Activated T-helper 2 cell treated with anti-CD3 and anti-CD28 coated beads, Interferon-gamma antibody, Interleukin-2, Interleukin-4, amounts not matched to agents 10 μg/mL and 5 μg/mL and 100 μg/mL, durations not matched to agents 14 hours and 24 hours and 36 hours (primary cell): ENCODE data around the gene ZBTB20. TPM values are rescaled to one million over a fixed set of nuclear protein-coding genes. Genes with fewer than 3 reads are reported as not detected.

Experiments
- DNase-seq: peaks from one replicate; pipeline ENCODE4 v3.0.0; 2021; ENCODE audit warnings: low spot score
- H3K27ac Mint-ChIP-seq: one replicate; pipeline ENCODE4 v1.8.0; 2021; ENCODE audit warnings: mixed read lengths
- H3K27me3 Mint-ChIP-seq: one replicate; pipeline ENCODE4 v1.8.0; 2021; ENCODE audit warnings: low read depth, mixed read lengths
- H3K36me3 Mint-ChIP-seq: one replicate; pipeline ENCODE4 v1.8.0; 2021; ENCODE audit warnings: low read depth, mixed read lengths
- H3K4me1 Mint-ChIP-seq: one replicate; pipeline ENCODE4 v1.8.0; 2021; ENCODE audit warnings: low read depth, mixed read lengths
- H3K4me3 Mint-ChIP-seq: one replicate; pipeline ENCODE4 v1.8.0; 2021; ENCODE audit warnings: low read depth, mild to moderate bottlenecking, moderate library complexity, mixed read lengths
- H3K9me3 Mint-ChIP-seq: one replicate; pipeline ENCODE4 v1.8.0; 2021; ENCODE audit warnings: mixed read lengths
- intact Hi-C: fragments of 100-400 bp; cut with micrococcal nuclease; formaldehyde crosslinking; loops from one replicate; pipeline ENCODE4 v1.15.1; 2023
- total RNA-seq: library from RNA; stranded (reverse); gene quantifications from 2 replicates; pipeline ENCODE4 v1.2.3, GENCODE V29; 2022

The ZBTB20 gene
- total RNA-seq, 1 donor from 2014 or later = 3.3 TPM

- peaks cover 15% of the 10 kb centered on the region for H3K4me1 Mint-ChIP-seq
- H3K36me3 Mint-ChIP-seq = no peaks in the 10 kb centered on the region
- H3K4me3 Mint-ChIP-seq = no peak overlapping the region
- H3K9me3 Mint-ChIP-seq = no peaks in the 10 kb centered on the region
- intact Hi-C loops = no loop called here
- H3K27ac Mint-ChIP-seq = no peak overlapping the region
- no peak for DNase-seq
- H3K27me3 Mint-ChIP-seq = peaks cover 19% of the 10 kb centered on the region
These were observed 647.1 kb downstream of the ZBTB20 start for GRCh38 chr3:114499976-114500375.

GRCh38 chr3:114498539-114499370 lies 648.3 kb downstream of the ZBTB20 start:
- Mint-ChIP-seq H3K27me3 (peaks cover 15% of the 10 kb centered on the region), H3K27ac (no peak overlapping the region), H3K9me3 (no peaks in the 10 kb centered on the region), H3K36me3 (no peaks in the 10 kb centered on the region), H3K4me3 (no peak overlapping the region), H3K4me1 (peaks cover 15% of the 10 kb centered on the region)
- DNase-seq = no peak
- intact Hi-C loops = no loop called here

GRCh38 chr3:114496874-114497273 lies 650.2 kb downstream of the ZBTB20 start:
- Mint-ChIP-seq H3K4me3 (no peak overlapping the region), H3K27ac (no peak overlapping the region), H3K9me3 (no peaks in the 10 kb centered on the region), H3K36me3 (no peaks in the 10 kb centered on the region), H3K4me1 (peaks cover 12% of the 10 kb centered on the region), H3K27me3 (peaks cover 9% of the 10 kb centered on the region)
- DNase-seq = no peak
- intact Hi-C loops = no loop called here

- H3K27ac Mint-ChIP-seq = no peak overlapping the region
- H3K27me3 Mint-ChIP-seq = peaks cover 9% of the 10 kb centered on the region
- H3K9me3 Mint-ChIP-seq = no peaks in the 10 kb centered on the region
- no peak for DNase-seq
- H3K4me1 Mint-ChIP-seq = peaks cover 10% of the 10 kb centered on the region
- no peaks in the 10 kb centered on the region for H3K36me3 Mint-ChIP-seq
- H3K4me3 Mint-ChIP-seq = no peak overlapping the region
- intact Hi-C loops = no loop called here
These were observed 650.6 kb downstream of the ZBTB20 start for GRCh38 chr3:114496466-114496865.

DNA sequence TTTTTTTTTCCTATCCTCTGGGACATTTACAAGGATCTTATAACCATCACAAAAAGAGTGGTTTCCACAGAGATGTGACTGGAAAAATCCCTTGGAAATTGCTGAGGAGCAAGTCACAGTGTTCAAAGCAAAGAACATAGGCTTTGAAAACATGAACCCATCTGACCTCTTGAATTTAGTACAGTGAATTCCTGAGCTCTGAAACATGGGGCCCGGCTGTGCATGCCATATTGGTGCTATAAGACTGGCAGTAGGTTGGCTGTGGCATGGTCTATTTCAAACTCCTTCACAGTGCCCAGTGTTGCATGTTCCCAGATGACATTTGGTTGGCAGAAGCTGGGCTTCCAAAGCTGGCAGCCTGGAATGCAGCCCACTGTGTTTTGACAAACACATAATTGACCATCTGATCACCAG lies 651.1 kb downstream of the ZBTB20 start:
- Mint-ChIP-seq H3K9me3 (no peaks in the 10 kb centered on the region), H3K4me3 (no peak overlapping the region), H3K27ac (no peak overlapping the region), H3K4me1 (peaks cover 10% of the 10 kb centered on the region), H3K36me3 (no peaks in the 10 kb centered on the region), H3K27me3 (peaks cover 9% of the 10 kb centered on the region)
- intact Hi-C loops = no loop called here
- DNase-seq = no peak

DNA sequence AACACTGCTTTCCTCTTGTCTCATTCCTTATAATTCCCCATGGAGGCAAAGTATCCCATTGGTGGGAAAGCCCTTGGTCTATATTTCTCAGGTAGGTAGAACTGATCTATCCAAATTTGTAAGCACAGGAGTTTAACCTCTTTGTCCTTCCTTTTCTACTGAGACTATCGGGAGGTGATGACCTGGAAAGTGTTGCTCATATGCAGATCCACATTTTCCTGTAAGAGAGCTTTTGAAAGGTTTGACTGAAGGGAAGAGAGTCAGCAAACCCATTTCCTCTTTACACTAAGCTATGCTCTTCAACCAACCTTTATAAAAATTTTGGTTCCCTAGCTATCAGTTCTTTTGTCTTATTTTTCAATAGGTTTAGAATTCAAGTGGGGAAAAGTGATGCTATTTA lies 652.6 kb downstream of the ZBTB20 start:
- H3K27me3 Mint-ChIP-seq = peaks cover 8% of the 10 kb centered on the region
- intact Hi-C loops = no loop called here
- DNase-seq = no peak
- H3K36me3 Mint-ChIP-seq = no peaks in the 10 kb centered on the region
- H3K4me3 Mint-ChIP-seq = no peak overlapping the region
- no peak overlapping the region for H3K27ac Mint-ChIP-seq
- peaks cover under 1% of the 10 kb centered on the region for H3K4me1 Mint-ChIP-seq
- H3K9me3 Mint-ChIP-seq = no peaks in the 10 kb centered on the region

DNA sequence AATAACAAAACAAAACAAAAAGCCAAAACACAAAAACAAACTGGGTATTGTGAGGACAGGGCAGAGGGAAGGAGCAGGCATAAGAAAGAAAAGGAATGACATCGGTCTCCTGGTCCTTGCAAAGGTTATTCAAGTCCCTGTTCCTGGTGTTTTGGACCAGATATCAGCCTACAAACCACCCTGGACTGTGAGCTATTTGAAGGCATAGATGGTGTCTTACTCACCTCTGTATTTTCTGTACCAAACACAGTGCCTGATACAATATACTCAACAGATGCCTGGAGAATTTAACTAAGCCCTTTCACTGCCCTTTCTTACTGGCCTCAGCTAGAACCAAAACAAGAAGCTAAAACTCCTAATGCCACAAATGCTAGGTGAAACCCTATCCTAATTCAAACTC lies 656.3 kb downstream of the ZBTB20 start:
- Mint-ChIP-seq H3K27ac (no peak overlapping the region), H3K27me3 (no peaks in the 10 kb centered on the region), H3K9me3 (no peaks in the 10 kb centered on the region), H3K36me3 (no peaks in the 10 kb centered on the region), H3K4me1 (no peaks in the 10 kb centered on the region), H3K4me3 (no peak overlapping the region)
- DNase-seq = no peak
- intact Hi-C loops = no loop called here

DNA sequence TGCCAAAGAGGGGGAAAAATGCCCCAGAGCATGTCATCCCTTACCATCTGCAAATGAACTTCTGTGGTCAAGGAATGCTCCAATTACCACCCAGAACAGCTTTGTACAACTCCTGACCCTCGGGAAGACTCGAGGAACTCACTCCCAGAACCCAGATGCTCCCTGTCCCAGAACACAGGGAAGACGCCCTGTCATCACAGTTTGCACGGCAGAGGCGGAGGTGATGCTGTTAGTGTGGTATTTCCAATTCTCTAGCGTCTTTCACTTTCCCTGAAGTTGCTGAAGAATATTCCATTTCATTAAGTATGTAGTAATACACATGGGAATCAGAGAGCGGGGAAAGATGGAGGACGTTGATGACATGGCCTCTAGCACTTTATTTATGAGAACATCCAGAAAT lies 659.6 kb downstream of the ZBTB20 start:
- Mint-ChIP-seq H3K27ac (no peak overlapping the region), H3K9me3 (no peaks in the 10 kb centered on the region), H3K4me3 (no peak overlapping the region), H3K4me1 (no peaks in the 10 kb centered on the region), H3K27me3 (no peaks in the 10 kb centered on the region), H3K36me3 (no peaks in the 10 kb centered on the region)
- intact Hi-C loops = no loop called here
- DNase-seq = no peak

DNA sequence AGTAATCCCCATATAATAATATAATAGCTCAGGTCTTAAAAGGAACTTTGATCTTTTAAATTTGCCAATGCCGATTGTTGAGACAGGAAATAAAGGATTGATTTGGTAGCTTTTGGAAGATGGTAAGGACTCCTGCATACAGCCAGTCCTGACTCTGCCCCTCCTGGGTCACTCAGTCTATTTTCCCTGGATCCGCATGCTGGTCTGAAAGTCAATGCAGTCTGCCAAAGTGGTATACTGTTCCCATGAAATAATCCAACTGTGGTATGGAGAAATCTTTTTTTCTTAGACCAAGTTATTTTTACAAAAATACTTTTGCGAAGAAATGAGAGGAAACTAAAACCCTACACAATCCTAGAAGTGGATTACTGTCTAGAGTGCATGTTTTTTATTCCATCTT lies 662.2 kb downstream of the ZBTB20 start:
- no peak overlapping the region for H3K27ac Mint-ChIP-seq
- DNase-seq = no peak
- no peaks in the 10 kb centered on the region for H3K36me3 Mint-ChIP-seq
- no peaks in the 10 kb centered on the region for H3K9me3 Mint-ChIP-seq
- H3K27me3 Mint-ChIP-seq = no peaks in the 10 kb centered on the region
- no peak overlapping the region for H3K4me3 Mint-ChIP-seq
- intact Hi-C loops = no loop called here
- H3K4me1 Mint-ChIP-seq = peaks cover 10% of the 10 kb centered on the region

DNA sequence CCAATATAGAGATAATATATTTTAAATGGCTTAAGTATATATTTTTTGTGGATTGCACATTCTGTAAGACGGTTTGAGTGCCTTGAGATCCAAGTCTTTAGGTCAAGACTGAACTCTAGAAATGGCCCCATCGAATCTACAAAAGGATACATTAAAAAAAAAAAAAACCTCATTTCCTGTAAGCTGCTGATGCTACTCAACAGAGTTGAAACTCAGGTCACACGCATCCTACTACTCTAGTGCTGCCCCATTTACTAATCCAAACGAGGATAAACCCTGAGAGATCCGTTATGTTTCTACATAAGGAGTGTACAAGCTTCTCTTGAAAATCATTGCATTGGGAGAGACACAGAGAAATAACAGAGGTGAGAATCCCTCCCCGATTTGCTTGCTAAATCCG lies 666.0 kb downstream of the ZBTB20 start:
- H3K4me3 Mint-ChIP-seq = no peak overlapping the region
- peaks cover 1% of the 10 kb centered on the region for H3K27me3 Mint-ChIP-seq
- no peak for DNase-seq
- no peak overlapping the region for H3K27ac Mint-ChIP-seq
- intact Hi-C loops = no loop called here
- H3K36me3 Mint-ChIP-seq = no peaks in the 10 kb centered on the region
- H3K9me3 Mint-ChIP-seq = no peaks in the 10 kb centered on the region
- H3K4me1 Mint-ChIP-seq = peaks cover 10% of the 10 kb centered on the region

DNA sequence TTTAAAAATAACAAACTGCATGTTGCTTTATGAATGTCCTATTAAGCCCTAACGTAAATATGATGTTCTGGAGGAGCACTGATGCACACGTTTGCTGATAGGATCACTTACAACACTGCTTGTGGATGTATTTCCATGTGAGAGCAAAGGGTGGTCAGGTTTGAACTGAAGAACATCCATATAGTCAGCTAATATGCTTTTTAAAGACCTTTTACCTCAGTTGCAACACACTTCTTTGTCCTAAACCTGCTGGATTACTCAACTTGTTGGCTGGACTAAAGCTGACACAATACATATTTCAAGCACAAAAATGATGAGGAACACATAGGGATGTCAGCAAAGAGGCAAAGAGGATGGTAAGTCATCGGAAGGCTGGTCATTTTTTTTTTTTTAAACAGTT lies 666.6 kb downstream of the ZBTB20 start:
- Mint-ChIP-seq H3K27ac (no peak overlapping the region), H3K4me1 (peaks cover 10% of the 10 kb centered on the region), H3K36me3 (no peaks in the 10 kb centered on the region), H3K4me3 (no peak overlapping the region), H3K27me3 (peaks cover 1% of the 10 kb centered on the region), H3K9me3 (no peaks in the 10 kb centered on the region)
- intact Hi-C loops = no loop called here
- DNase-seq = no peak

GRCh38 chr3:114478801-114479200 lies 668.3 kb downstream of the ZBTB20 start:
- Mint-ChIP-seq H3K4me3 (no peak overlapping the region), H3K4me1 (peaks cover 10% of the 10 kb centered on the region), H3K27ac (no peak overlapping the region), H3K9me3 (no peaks in the 10 kb centered on the region), H3K36me3 (no peaks in the 10 kb centered on the region), H3K27me3 (peaks cover 1% of the 10 kb centered on the region)
- DNase-seq = no peak
- intact Hi-C loops = no loop called here

- no peaks in the 10 kb centered on the region for H3K9me3 Mint-ChIP-seq
- intact Hi-C loops = no loop called here
These were observed 670.6 kb downstream of the ZBTB20 start for GRCh38 chr3:114476511-114476910.

More at GRCh38 chr3:114476511-114476910, 670.6 kb downstream of the ZBTB20 start:
- Mint-ChIP-seq H3K4me1 (peaks cover 6% of the 10 kb centered on the region), H3K27me3 (peaks cover 1% of the 10 kb centered on the region), H3K27ac (no peak overlapping the region), H3K36me3 (no peaks in the 10 kb centered on the region), H3K4me3 (no peak overlapping the region)
- DNase-seq = no peak
